ENCODE measurements around the gene LAMC2. TPM values are rescaled to one million over a fixed set of nuclear protein-coding genes. Genes with fewer than 3 reads are reported as not detected.

The LAMC2 gene
- total and polyA plus RNA-seq, 10 of the 15 experiments (the other 5 are each of a cell fraction or from before 2014, with no cell fraction given): 0.27 to 1.5 (median 0.92) TPM

GRCh38 chr1:183239793-183240525 is 53.9 kb downstream of the LAMC2 start (continued):
- TF ChIP-seq ZBTB40 (IDR thresholded peaks at IDR 0.05; ENCODE audit: borderline replicate concordance) (no peak), NR2F1 (conservative IDR thresholded peaks at IDR 0.05) (no peak)

GRCh38 chr1:183240526-183240825 is 54.4 kb downstream of the LAMC2 start:
- no peaks in the 10 kb centered on the region for H3K4me1 ChIP-seq (ENCODE audit: control insufficient read depth, insufficient read depth, low read length)
- POLR2A ChIA-PET: interaction anchor here (1.0 kb wide), 1 partner anchor 22 kb away, joined by 3 read pairs; no protein-coding TSS in a partner anchor
- RAD21 ChIA-PET (ENCODE audit: unreplicated experiment): no interaction called here
- 42% methylated on average over 4 of the region's 4 CpGs for WGBS (ENCODE audit: insufficient coverage, insufficient replicate concordance, low lambda C conversion rate, missing lambda C conversion rate)
- FAIRE-seq: no peak
- BruUV-seq (replicated peaks): no TSS peak
- in situ Hi-C loops (cut with MboI) (no loop called here), intact Hi-C loops (cut with micrococcal nuclease; ENCODE audit: unreplicated experiment) (no loop called here)
- H3K27ac ChIP-seq (ENCODE audit: control insufficient read depth, insufficient read depth): no peak overlapping the region
- SMC1A ChIA-PET (ENCODE audit: uncharacterized antibody, unreplicated experiment): interaction anchor here (1.2 to 3.9 kb wide), 2 partner anchors 8 to 15 kb away, joined by 4 to 16 read pairs; no protein-coding TSS in a partner anchor
- H3K27me3 ChIP-seq (replicated peaks in 1 of 2; ENCODE audit: control insufficient read depth in 2 of 2, insufficient read depth in 2 of 2, low read length in 1 of 2): no peaks in the 10 kb centered on the region
- DNase-seq (ENCODE audit: low read depth, low spot score): no peak
- no peaks in the 10 kb centered on the region for H3K9me3 ChIP-seq (replicated peaks; ENCODE audit: control insufficient read depth, insufficient read depth, low read length)
- no peak overlapping the region for H3K9ac ChIP-seq (ENCODE audit: control insufficient read depth, insufficient read depth, low read length)
- H3K4me3 ChIP-seq: no peak overlapping the region
- no peak overlapping the region for H3K4me2 ChIP-seq (ENCODE audit: control insufficient read depth, insufficient read depth)
- CTCF ChIA-PET: interaction anchor here (0.8 to 1.5 kb wide), 3 partner anchors 15 to 278 kb away, joined by 3 read pairs; no protein-coding TSS in a partner anchor
- ATAC-seq: no peak
- no peak overlapping the region for H2AFZ ChIP-seq (ENCODE audit: control insufficient read depth, low read depth, low read length)
- no peaks in the 10 kb centered on the region for H3K36me3 ChIP-seq (ENCODE audit: control insufficient read depth in 2 of 2, insufficient read depth in 2 of 2, low read length in 1 of 2)
- no peaks in the 10 kb centered on the region for H4K20me1 ChIP-seq (ENCODE audit: control insufficient read depth, insufficient read depth)
- H3K79me2 ChIP-seq (ENCODE audit: control insufficient read depth, insufficient read depth, low read length): no peaks in the 10 kb centered on the region
- TF ChIP-seq CBFB (IDR thresholded peaks at IDR 0.05; ENCODE audit: low read depth) (no peak), PAX5 (IDR thresholded peaks at IDR 0.05; ENCODE audit: borderline replicate concordance, low read depth, low read length) (no peak), HSF1 (IDR thresholded peaks at IDR 0.05; ENCODE audit: low read depth, low read length) (no peak), POLR2A (IDR thresholded peaks at IDR 0.05; ENCODE audit: low read depth, low read length) (no peak), E4F1 (IDR thresholded peaks at IDR 0.05; ENCODE audit: borderline replicate concordance, partially characterized antibody) (no peak), RFX5 (IDR thresholded peaks at IDR 0.05; ENCODE audit: low read depth, low read length) (no peak), ATF7 (IDR thresholded peaks at IDR 0.05; ENCODE audit: low read depth) (no peak), EZH2 (IDR thresholded peaks at IDR 0.05; ENCODE audit: borderline replicate concordance, control insufficient read depth, low read depth, low read length) (no peak), MYC (IDR thresholded peaks at IDR 0.05; ENCODE audit: insufficient read depth, insufficient read length, insufficient replicate concordance, low read length, severe bottlenecking) (no peak), SUPT20H (IDR thresholded peaks at IDR 0.05; ENCODE audit: borderline replicate concordance, control insufficient read depth, low read depth, low read length) (no peak), HCFC1 (IDR thresholded peaks at IDR 0.05; ENCODE audit: low read length) (no peak)
